HG02623 (cell line): Measurements from ENCODE around the gene MATK.

ENCODE experiments used
- ATAC-seq: cut with Tn5 transposase; IDR thresholded peaks from one replicate; pipeline ENCODE4 v1.9.1; 2021; ENCODE audit warnings: moderate library complexity; ENCODE audit not compliant: unreplicated experiment

Gene MATK

GRCh38 chr19:3785938-3786824, at the start of gene MATK:
Gene MATK (minus strand): TSS chr19:3786381. CDS start chr19:3785135, 1,246 bp downstream.
- ATAC-seq, result no peak

- ATAC-seq, result no peak
Measured at GRCh38 chr19:3835055-3835435, 48.9 kb upstream of the MATK start.

- ATAC-seq, result no peak
Measured at GRCh38 chr19:3834349-3835054, 48.3 kb upstream of the MATK start.

GRCh38 chr19:3833578-3834348, 47.6 kb upstream of the MATK start:
- no peak for ATAC-seq

- no peak for ATAC-seq
Measured at GRCh38 chr19:3832001-3832400, 45.8 kb upstream of the MATK start.

- ATAC-seq, result no peak
Measured at GRCh38 chr19:3831601-3832000, 45.4 kb upstream of the MATK start.

GRCh38 chr19:3830621-3831589, 44.7 kb upstream of the MATK start:
- no peak for ATAC-seq

GRCh38 chr19:3827306-3827705, 41.1 kb upstream of the MATK start:
- ATAC-seq, result no peak

GRCh38 chr19:3826163-3826562, 40.0 kb upstream of the MATK start:
- ATAC-seq, result no peak

- no peak for ATAC-seq
Measured at GRCh38 chr19:3825286-3825956, 39.2 kb upstream of the MATK start.

- no peak for ATAC-seq
Measured at GRCh38 chr19:3823350-3823713, 37.2 kb upstream of the MATK start.

GRCh38 chr19:3822683-3823349, 36.6 kb upstream of the MATK start:
- ATAC-seq, result no peak

- no peak for ATAC-seq
Measured at GRCh38 chr19:3821857-3822364, 35.7 kb upstream of the MATK start.

- no peak for ATAC-seq
Measured at GRCh38 chr19:3821156-3821555, 35.0 kb upstream of the MATK start.

GRCh38 chr19:3819989-3820388, 33.8 kb upstream of the MATK start:
- no peak for ATAC-seq

GRCh38 chr19:3818918-3819317, 32.7 kb upstream of the MATK start:
- no peak for ATAC-seq

GRCh38 chr19:3818466-3818865, 32.3 kb upstream of the MATK start:
- no peak for ATAC-seq

- no peak for ATAC-seq
Measured at GRCh38 chr19:3817761-3818160, 31.6 kb upstream of the MATK start.

GRCh38 chr19:3816566-3817218, 30.5 kb upstream of the MATK start:
- ATAC-seq, result no peak
